SK-N-SH (cell line): ENCODE results near the gene NKAIN1. TPM values are rescaled to one million over a fixed set of nuclear protein-coding genes. Genes with fewer than 3 reads are reported as not detected.

Source experiments
- CTCF ChIA-PET: fragments of 300-600, 350-600 bp; formaldehyde crosslinking; extraction: SDS; loops from one replicate; lab custom pipeline; 2021; lab: Yijun Ruan, JAX
- POLR2A ChIA-PET: fragments of 350-600 bp; sonication (Branson Sonifier 250); formaldehyde crosslinking; extraction: SDS; loops from one replicate; lab custom pipeline; 2020; ENCODE audit warnings: antibody characterized with exemption, inconsistent platforms; lab: Yijun Ruan, JAX
- DNase-seq: peaks from one replicate; pipeline ENCODE4 v3.0.0; 2012
- H2AFZ ChIP-seq: fragments of 200-600 bp; sonication (generic); 2 replicates; pipeline ENCODE4 v1.8.1; 2016; ENCODE audit warnings: antibody characterized with exemption, mild to moderate bottlenecking, low read depth
- H3F3A ChIP-seq: fragments of 200-600 bp; sonication (generic); replicated peaks from 2 replicates; pipeline ENCODE3; 2016; ENCODE audit warnings: antibody characterized with exemption, mild to moderate bottlenecking; ENCODE audit not compliant: insufficient read depth
- H3K27ac ChIP-seq, 2 experiments: fragments of 200-500 bp in 1 of 2; fragments of 200-600 bp in 1 of 2; sonication (Bioruptor generic) in 1 of 2; sonication (generic), shearing (Covaris generic) in 1 of 2; 2 replicates each; pipeline versions ENCODE4 v1.5.1 to v1.6.1; 2014 to 2016; ENCODE audit warnings: low read depth in 2 of 2, inconsistent platforms in 1 of 2, low read length in 1 of 2, mild to moderate bottlenecking in 1 of 2, mixed read lengths in 1 of 2
- H3K27me3 ChIP-seq: fragments of 200-600 bp; sonication (generic), shearing (Covaris generic); 2 replicates; pipeline ENCODE4 v1.6.1; 2016; ENCODE audit warnings: mixed run types; ENCODE audit not compliant: insufficient read depth
- H3K36me3 ChIP-seq, 2 experiments: fragments of 200-500 bp in 1 of 2; fragments of 200-600 bp in 1 of 2; sonication (Bioruptor generic) in 1 of 2; sonication (generic) in 1 of 2; replicated peaks in 1 of 2; 2 replicates each; pipeline versions ENCODE3 to v1.5.1; 2014 to 2016; ENCODE audit warnings: low read length in 1 of 2, mild to moderate bottlenecking in 1 of 2; ENCODE audit not compliant: insufficient read depth in 2 of 2, control insufficient read depth in 1 of 2
- H3K4me1 ChIP-seq, 2 experiments: fragments of 200-500 bp in 1 of 2; fragments of 200-600 bp in 1 of 2; sonication (Bioruptor generic) in 1 of 2; sonication (generic), shearing (Covaris generic) in 1 of 2; 2 replicates each; pipeline versions ENCODE4 v1.5.1 to v1.6.1; 2014 to 2016; ENCODE audit warnings: low read depth in 1 of 2, low read length in 1 of 2, mixed run types in 1 of 2; ENCODE audit not compliant: insufficient read depth in 2 of 2, control insufficient read depth in 1 of 2
- H3K4me2 ChIP-seq: fragments of 200-600 bp; sonication (generic), shearing (Covaris generic); 2 replicates; pipeline ENCODE4 v1.6.1; 2017; ENCODE audit warnings: mixed run types
- H3K4me3 ChIP-seq, 2 experiments: fragments of 200-500 bp in 1 of 2; fragments of 200-600 bp in 1 of 2; sonication (Bioruptor generic) in 1 of 2; sonication (generic), shearing (Covaris generic) in 1 of 2; 2 replicates each; pipeline versions ENCODE4 v1.5.1 to v1.8.1; 2014 to 2016; ENCODE audit warnings: low read depth in 2 of 2, inconsistent platforms in 1 of 2, low read length in 1 of 2, mild to moderate bottlenecking in 1 of 2, mixed read lengths in 1 of 2, moderate library complexity in 1 of 2
- H3K79me2 ChIP-seq: fragments of 200-600 bp; sonication (generic); 2 replicates; pipeline ENCODE4 v1.8.1; 2017; ENCODE audit warnings: mild to moderate bottlenecking; ENCODE audit not compliant: insufficient read depth
- H3K9ac ChIP-seq: fragments of 200-600 bp; sonication (generic); 2 replicates; pipeline ENCODE4 v1.6.1; 2017; ENCODE audit warnings: mixed run types
- H3K9me2 ChIP-seq: fragments of 200-600 bp; sonication (generic); 2 replicates; pipeline ENCODE4 v1.6.1; 2017; ENCODE audit warnings: mixed run types
- H3K9me3 ChIP-seq: fragments of 200-600 bp; sonication (generic); 2 replicates; pipeline ENCODE4 v1.6.1; 2017; ENCODE audit warnings: mixed run types, mild to moderate bottlenecking, moderate library complexity
- H4K20me1 ChIP-seq: fragments of 200-600 bp; sonication (generic); 2 replicates; pipeline ENCODE4 v1.6.1; 2017; ENCODE audit warnings: mild to moderate bottlenecking, mixed run types; ENCODE audit not compliant: insufficient read depth
- CHD2 ChIP-seq: fragments of 150-350 bp; IDR thresholded peaks from 2 replicates; pipeline ENCODE4 v1.6.1; 2018; ENCODE audit warnings: low read length; ENCODE audit not compliant: partially characterized antibody
- EZH2phosphoT487 ChIP-seq: fragments of 200-600 bp; sonication (generic); IDR thresholded peaks from 2 replicates; pipeline ENCODE4 v1.6.1; 2017; ENCODE audit warnings: low read depth, mixed run types, mild to moderate bottlenecking, antibody characterized with exemption, moderate library complexity, borderline replicate concordance
- FOXJ3 ChIP-seq: sonication (generic); formaldehyde crosslinking; IDR thresholded peaks from 2 replicates; pipeline ENCODE4 v1.5.1; 2020; ENCODE audit warnings: mild to moderate bottlenecking, missing genetic modification reagents
- GATA2 ChIP-seq: sonication (generic); formaldehyde crosslinking; IDR thresholded peaks from 2 replicates; pipeline ENCODE4 v1.5.0; 2020; ENCODE audit warnings: mild to moderate bottlenecking, missing genetic modification reagents
- MEF2A ChIP-seq: IDR thresholded peaks from 2 replicates; pipeline ENCODE4 v1.4.0; 2012; ENCODE audit warnings: low read depth, borderline replicate concordance
- POLR2AphosphoS5 ChIP-seq: IDR thresholded peaks from 2 replicates; pipeline ENCODE4 v1.6.1; 2012; ENCODE audit warnings: low read depth, low read length
- RFX5 ChIP-seq: IDR thresholded peaks from 2 replicates; pipeline ENCODE4 v1.6.1; 2012; ENCODE audit warnings: mild to moderate bottlenecking, improper control_type of control experiment, low read length
- SIN3A ChIP-seq: IDR thresholded peaks from 2 replicates; pipeline ENCODE4 v1.6.1; 2012; ENCODE audit warnings: low read depth, mild to moderate bottlenecking, low read length, moderate library complexity, borderline replicate concordance
- SMC3 ChIP-seq: IDR thresholded peaks from 2 replicates; pipeline ENCODE4 v1.6.1; 2012; ENCODE audit warnings: low read depth, low read length, improper control_type of control experiment
- YY1 ChIP-seq: IDR thresholded peaks from 2 replicates; pipeline ENCODE4 v1.4.0; 2012; ENCODE audit warnings: low read depth, mild to moderate bottlenecking
- WGBS: methylation state at CpG from one replicate; pipeline ENCODE4 v1.1.6; 2017; ENCODE audit warnings: low lambda C conversion rate; 5-methylcytosine and 5-hydroxymethylcytosine counted together
- polyA plus RNA-seq, 3 experiments: library from polyadenylated mRNA; depleted of rRNA; stranded (reverse); fragments of >200 nt; gene quantifications; 2 replicates each; pipeline ENCODE4 v1.2.3, GENCODE V29; 2012
- TF ChIP-seq, protein P1 (sequence below): IDR thresholded peaks from 2 replicates; pipeline ENCODE4 v1.6.1; 2012; ENCODE audit warnings: mild to moderate bottlenecking, low read depth, low read length, moderate library complexity

Gene NKAIN1
- polyA plus RNA-seq, 1 of the 3 experiments (the other 2 are of a cell fraction), result 0.54 TPM

DNA sequence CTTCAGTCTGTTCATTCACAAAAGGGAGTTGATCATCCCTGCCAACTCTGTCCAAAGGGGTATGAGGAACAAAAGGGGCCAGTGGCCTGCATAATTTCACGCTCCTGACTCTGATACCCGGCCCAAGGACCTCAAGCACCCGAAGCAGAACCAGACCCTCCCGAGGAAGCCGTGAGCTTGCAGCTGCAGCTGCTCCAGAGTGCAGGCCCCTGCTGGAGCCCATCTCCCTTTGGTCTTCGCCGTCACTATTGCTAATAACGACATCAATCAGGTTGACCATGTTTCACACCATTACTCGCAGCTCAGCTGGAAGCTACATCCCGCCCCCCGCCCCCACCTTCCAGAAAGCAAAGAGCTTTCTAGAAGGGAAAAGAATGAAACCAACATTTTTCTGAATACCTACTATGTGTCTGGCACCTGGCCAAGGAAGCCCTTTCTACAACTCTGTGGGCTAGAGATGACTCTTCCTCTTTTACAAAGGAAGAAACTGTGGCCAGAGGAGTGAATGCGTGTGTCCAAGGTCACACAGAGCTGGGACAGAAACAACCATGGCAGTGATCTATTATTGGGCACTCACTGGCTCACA lies 5.5 kb downstream of the NKAIN1 start:
- H3F3A ChIP-seq, result no peaks in the 10 kb centered on the region
- no peak overlapping the region for H3K27ac ChIP-seq
- H3K4me3 ChIP-seq, result no peak overlapping the region
- no peaks in the 10 kb centered on the region for H4K20me1 ChIP-seq
- no peaks in the 10 kb centered on the region for H3K79me2 ChIP-seq
- H3K9ac ChIP-seq, result no peak overlapping the region
- POLR2A ChIA-PET, result no interaction called here
- TF ChIP-seq POLR2AphosphoS5, result no peak
- H3K4me1 ChIP-seq, result peaks cover 0 to 10% of the 10 kb centered on the region in 2 experiments; a peak in 1 of 4 replicates
- CTCF ChIA-PET, result interaction anchor here (1.3 to 7.2 kb wide), 3 partner anchors 50 to 451 kb away, joined by 3 to 65 read pairs (median 27); no protein-coding TSS in a partner anchor
- DNase-seq, result no peak
- H3K9me3 ChIP-seq, result no peaks in the 10 kb centered on the region
- H3K36me3 ChIP-seq, result no peaks in the 10 kb centered on the region
- no peaks in the 10 kb centered on the region for H3K9me2 ChIP-seq
- WGBS, result 75% methylated on average over 12 of the region's 12 CpGs
- H3K4me2 ChIP-seq, result no peak overlapping the region
- peaks cover 30% of the 10 kb centered on the region; the same call in 1 of the 2 replicates for H3K27me3 ChIP-seq
- no peak overlapping the region for H2AFZ ChIP-seq

DNA sequence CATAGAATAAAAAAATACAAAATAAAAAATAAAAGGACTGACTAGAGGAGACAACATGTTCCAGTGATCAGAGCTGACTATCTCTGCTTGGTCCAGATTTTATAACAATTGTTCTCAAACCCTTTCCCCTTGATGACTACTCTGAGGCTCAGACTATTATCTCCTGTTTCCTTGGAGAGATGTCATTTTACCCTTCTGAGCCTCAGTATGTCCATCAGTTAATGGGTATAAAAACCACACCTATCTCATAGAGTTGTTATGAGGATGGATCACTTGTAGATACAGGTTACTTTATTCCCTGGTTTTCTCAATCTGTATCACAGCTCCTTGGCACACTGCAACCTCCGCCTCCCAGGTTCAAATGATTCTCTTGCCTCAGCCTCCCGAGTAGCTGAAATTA lies 7.0 kb downstream of the NKAIN1 start:
- H3K79me2 ChIP-seq, result no peaks in the 10 kb centered on the region
- 77% methylated on average over 2 of the region's 2 CpGs for WGBS
- H3K27me3 ChIP-seq, result peaks cover 16% of the 10 kb centered on the region; the same call in 1 of the 2 replicates
- no peak overlapping the region for H3K4me2 ChIP-seq
- no peaks in the 10 kb centered on the region for H3K9me3 ChIP-seq
- no peak overlapping the region for H3K4me3 ChIP-seq
- H3K9me2 ChIP-seq, result no peaks in the 10 kb centered on the region
- TF ChIP-seq, protein P1, sequence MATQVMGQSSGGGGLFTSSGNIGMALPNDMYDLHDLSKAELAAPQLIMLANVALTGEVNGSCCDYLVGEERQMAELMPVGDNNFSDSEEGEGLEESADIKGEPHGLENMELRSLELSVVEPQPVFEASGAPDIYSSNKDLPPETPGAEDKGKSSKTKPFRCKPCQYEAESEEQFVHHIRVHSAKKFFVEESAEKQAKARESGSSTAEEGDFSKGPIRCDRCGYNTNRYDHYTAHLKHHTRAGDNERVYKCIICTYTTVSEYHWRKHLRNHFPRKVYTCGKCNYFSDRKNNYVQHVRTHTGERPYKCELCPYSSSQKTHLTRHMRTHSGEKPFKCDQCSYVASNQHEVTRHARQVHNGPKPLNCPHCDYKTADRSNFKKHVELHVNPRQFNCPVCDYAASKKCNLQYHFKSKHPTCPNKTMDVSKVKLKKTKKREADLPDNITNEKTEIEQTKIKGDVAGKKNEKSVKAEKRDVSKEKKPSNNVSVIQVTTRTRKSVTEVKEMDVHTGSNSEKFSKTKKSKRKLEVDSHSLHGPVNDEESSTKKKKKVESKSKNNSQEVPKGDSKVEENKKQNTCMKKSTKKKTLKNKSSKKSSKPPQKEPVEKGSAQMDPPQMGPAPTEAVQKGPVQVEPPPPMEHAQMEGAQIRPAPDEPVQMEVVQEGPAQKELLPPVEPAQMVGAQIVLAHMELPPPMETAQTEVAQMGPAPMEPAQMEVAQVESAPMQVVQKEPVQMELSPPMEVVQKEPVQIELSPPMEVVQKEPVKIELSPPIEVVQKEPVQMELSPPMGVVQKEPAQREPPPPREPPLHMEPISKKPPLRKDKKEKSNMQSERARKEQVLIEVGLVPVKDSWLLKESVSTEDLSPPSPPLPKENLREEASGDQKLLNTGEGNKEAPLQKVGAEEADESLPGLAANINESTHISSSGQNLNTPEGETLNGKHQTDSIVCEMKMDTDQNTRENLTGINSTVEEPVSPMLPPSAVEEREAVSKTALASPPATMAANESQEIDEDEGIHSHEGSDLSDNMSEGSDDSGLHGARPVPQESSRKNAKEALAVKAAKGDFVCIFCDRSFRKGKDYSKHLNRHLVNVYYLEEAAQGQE, result no peak
- TF ChIP-seq SMC3 (no peak), GATA2 (CRISPR knock-in tag) (no peak), FOXJ3 (CRISPR knock-in tag) (no peak), SIN3A (no peak), YY1 (no peak), MEF2A (no peak), RFX5 (no peak), EZH2phosphoT487 (no peak), CHD2 (no peak)
- H3K36me3 ChIP-seq, result no peaks in the 10 kb centered on the region
- no peaks in the 10 kb centered on the region for H4K20me1 ChIP-seq
- no peak overlapping the region for H2AFZ ChIP-seq
- POLR2A ChIA-PET, result interaction anchor here (0.6 kb wide), 1 partner anchor 167 kb away, joined by 3 read pairs; no protein-coding TSS in a partner anchor
- peaks cover 0 to 12% of the 10 kb centered on the region in 2 experiments; a peak in 1 of 4 replicates for H3K4me1 ChIP-seq
- CTCF ChIA-PET, result interaction anchor here (0.8 to 7.2 kb wide), 3 partner anchors 49 to 189 kb away, joined by 3 to 27 read pairs (median 5); no protein-coding TSS in a partner anchor
- no peaks in the 10 kb centered on the region for H3F3A ChIP-seq
- H3K27ac ChIP-seq, result no peak overlapping the region
- H3K9ac ChIP-seq, result no peak overlapping the region
- DNase-seq, result no peak
